GM23338 (cell line): ENCODE measurements around the gene TGM6. TPM values are rescaled to one million over a fixed set of nuclear protein-coding genes. Genes with fewer than 3 reads are reported as not detected.

Experiments
- ATAC-seq: fragments of 200-7000 bp; cut with Tn5 transposase; 3 replicates; pipeline ENCODE4 v1.9.1; 2020
- DNase-seq: peaks from one replicate; pipeline ENCODE4 v3.0.0-alpha.2; 2015; ENCODE audit warnings: low spot score
- H2AFZ ChIP-seq: fragments of 200-600 bp; sonication (generic); 2 replicates; pipeline ENCODE4 v1.8.0; 2016; ENCODE audit warnings: antibody characterized with exemption, mild to moderate bottlenecking, moderate library complexity
- H3F3A ChIP-seq: fragments of 200-600 bp; sonication (generic); replicated peaks from 2 replicates; pipeline ENCODE4 v1.8.0; 2017; ENCODE audit warnings: antibody characterized with exemption, mixed run types, low read depth
- H3K27ac ChIP-seq: fragments of 200-600 bp; sonication (generic); 2 replicates; pipeline ENCODE4 v1.6.1; 2016; ENCODE audit warnings: low read depth
- H3K27me3 ChIP-seq: fragments of 200-600 bp; sonication (generic); 2 replicates; pipeline ENCODE4 v1.8.0; 2016; ENCODE audit warnings: mild to moderate bottlenecking, mixed run types, moderate library complexity; ENCODE audit not compliant: insufficient read depth
- H3K36me3 ChIP-seq: fragments of 200-600 bp; sonication (generic); 2 replicates; pipeline ENCODE4 v1.8.0; 2016; ENCODE audit warnings: mild to moderate bottlenecking; ENCODE audit not compliant: insufficient read depth
- H3K4me1 ChIP-seq: fragments of 200-600 bp; sonication (generic); 2 replicates; pipeline ENCODE4 v1.8.0; 2016; ENCODE audit warnings: mild to moderate bottlenecking, moderate library complexity; ENCODE audit not compliant: insufficient read depth
- H3K4me2 ChIP-seq: fragments of 200-600 bp; sonication (generic); 2 replicates; pipeline ENCODE4 v1.7.1; 2017; ENCODE audit warnings: mixed run types
- H3K4me3 ChIP-seq: fragments of 200-600 bp; sonication (generic); 2 replicates; pipeline ENCODE4 v1.6.1; 2016; ENCODE audit warnings: mixed run types
- H3K79me2 ChIP-seq: fragments of 200-600 bp; sonication (generic); replicated peaks from 2 replicates; pipeline ENCODE4 v1.8.0; 2017; ENCODE audit warnings: mild to moderate bottlenecking; ENCODE audit not compliant: insufficient read depth
- H3K9me2 ChIP-seq: fragments of 200-600 bp; sonication (generic); 2 replicates; pipeline ENCODE4 v1.8.0; 2017; ENCODE audit not compliant: insufficient read depth
- H4K20me1 ChIP-seq: fragments of 200-600 bp; sonication (generic); replicated peaks from 2 replicates; pipeline ENCODE4 v1.8.0; 2017; ENCODE audit warnings: mild to moderate bottlenecking; ENCODE audit not compliant: insufficient read depth
- H3K27ac Mint-ChIP-seq: 2 replicates; pipeline ENCODE4 v1.8.0; 2020; ENCODE audit warnings: inconsistent platforms, mild to moderate bottlenecking, moderate library complexity, mixed read lengths
- H3K27me3 Mint-ChIP-seq: 3 replicates; pipeline ENCODE4 v1.8.0; 2022; ENCODE audit warnings: low read depth, mild to moderate bottlenecking, moderate library complexity, mixed read lengths, inconsistent platforms; ENCODE audit not compliant: insufficient read depth, poor library complexity
- H3K36me3 Mint-ChIP-seq: 3 replicates; pipeline ENCODE4 v1.8.0; 2021; ENCODE audit warnings: low read depth, mild to moderate bottlenecking, inconsistent platforms, moderate library complexity, mixed read lengths
- H3K4me1 Mint-ChIP-seq: 3 replicates; pipeline ENCODE4 v1.8.0; 2020; ENCODE audit warnings: mild to moderate bottlenecking, inconsistent platforms, mixed read lengths
- H3K4me3 Mint-ChIP-seq: 3 replicates; pipeline ENCODE4 v1.8.0; 2021; ENCODE audit warnings: moderate library complexity, mild to moderate bottlenecking, inconsistent platforms, mixed read lengths
- H3K9me3 Mint-ChIP-seq: 3 replicates; pipeline ENCODE4 v1.8.0; 2020; ENCODE audit warnings: moderate library complexity, mild to moderate bottlenecking, inconsistent platforms, mixed read lengths
- CREB1 ChIP-seq: fragments of 250-450 bp; sonication (Bioruptor Pico); IDR thresholded peaks from 2 replicates; pipeline ENCODE4 v1.5.0; 2020; ENCODE audit warnings: low read depth, mild to moderate bottlenecking, moderate library complexity
- EZH2 ChIP-seq: fragments of 200-600 bp; sonication (generic); IDR thresholded peaks from one replicate; pipeline ENCODE4 v1.8.0; 2017; ENCODE audit warnings: antibody characterized with exemption, mild to moderate bottlenecking, low read depth; ENCODE audit not compliant: unreplicated experiment
- EZH2phosphoT487 ChIP-seq: fragments of 200-600 bp; sonication (generic); IDR thresholded peaks from one replicate; pipeline ENCODE4 v1.8.1; 2018; ENCODE audit warnings: antibody characterized with exemption; ENCODE audit not compliant: unreplicated experiment
- JUNB ChIP-seq: IDR thresholded peaks from one replicate; pipeline ENCODE4 v1.6.1; 2016; ENCODE audit warnings: antibody characterized with exemption; ENCODE audit not compliant: unreplicated experiment
- NANOG ChIP-seq: IDR thresholded peaks from 2 replicates; pipeline ENCODE4 v1.6.1; 2016; ENCODE audit warnings: antibody characterized with exemption, borderline replicate concordance
- POLR2AphosphoS5 ChIP-seq: IDR thresholded peaks from 2 replicates; pipeline ENCODE4 v1.6.1; 2016; ENCODE audit warnings: antibody characterized with exemption, low read depth
- ZNF114 ChIP-seq: fragments of 250-450 bp; sonication (Bioruptor Pico); IDR thresholded peaks from 2 replicates; pipeline ENCODE4 v1.5.0; 2020; ENCODE audit warnings: mild to moderate bottlenecking, moderate library complexity
- ZNF331 ChIP-seq: fragments of 250-450 bp; sonication (Bioruptor Pico); IDR thresholded peaks from 2 replicates; pipeline ENCODE4 v1.5.0; 2020; ENCODE audit warnings: low read depth, mild to moderate bottlenecking, moderate library complexity
- polyA plus RNA-seq: library from polyadenylated mRNA; unstranded; fragments of >200 nt; fragmentation: Nextera tagmentation; extraction: Ambion mirVana; gene quantifications from 2 replicates; pipeline ENCODE4 v1.2.1, GENCODE V29; 2016
- total RNA-seq: library from RNA; depleted of rRNA; stranded (reverse); fragments of >200 nt; shearing (Covaris generic); gene quantifications from 2 replicates; pipeline ENCODE4 v1.2.3, GENCODE V29; 2014
- TF ChIP-seq, protein P1 (sequence below): fragments of 250-450 bp; sonication (Bioruptor Pico); IDR thresholded peaks from 2 replicates; pipeline ENCODE4 v1.5.0; 2020; ENCODE audit warnings: mild to moderate bottlenecking, moderate library complexity
- TF ChIP-seq, protein P2 (sequence below), 2 experiments: fragments of 200-600 bp in 1 of 2; sonication (generic) in 1 of 2; conservative IDR thresholded peaks; 2 replicates each; pipeline versions ENCODE4 v1.5.1 to v1.6.1; 2016 to 2017; ENCODE audit warnings: antibody characterized with exemption in 2 of 2, low read depth in 2 of 2, mild to moderate bottlenecking in 2 of 2, moderate library complexity in 1 of 2
- TF ChIP-seq, protein P3 (sequence below): IDR thresholded peaks from 2 replicates; pipeline ENCODE4 v1.6.1; 2016; ENCODE audit warnings: antibody characterized with exemption

Gene TGM6
- total and polyA plus RNA-seq, 2 experiments from 2014 or later, result not detected

DNA sequence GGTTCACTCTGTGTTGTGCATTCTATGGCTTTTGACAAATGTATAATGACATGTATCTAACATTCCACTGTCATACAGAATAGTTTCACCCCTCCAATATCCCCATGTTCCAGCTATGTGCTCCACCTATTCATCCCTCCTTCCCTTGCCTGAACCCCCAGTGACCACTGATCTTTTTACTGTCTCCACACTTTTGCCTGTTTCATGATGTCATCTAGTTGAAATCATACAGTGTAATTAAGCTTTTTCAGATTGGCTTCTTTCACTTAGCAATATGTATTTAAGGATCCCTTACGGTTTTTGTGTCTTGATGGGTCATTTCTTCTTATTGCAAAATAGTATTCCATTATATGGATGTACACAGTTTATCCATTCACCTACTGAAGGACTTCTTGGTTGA, 39.8 kb downstream of the TGM6 start:
- no peak overlapping the region for H3K27ac ChIP-seq
- H3K4me2 ChIP-seq, result no peak overlapping the region
- no peaks in the 10 kb centered on the region for H3F3A ChIP-seq
- H3K4me1 ChIP-seq, result no peaks in the 10 kb centered on the region
- ATAC-seq (no peak), DNase-seq (no peak)
- H3K36me3 ChIP-seq, result no peaks in the 10 kb centered on the region
- peaks cover 3% of the 10 kb centered on the region; the same call in 1 of the 2 replicates for H3K9me2 ChIP-seq
- Mint-ChIP-seq H3K27ac (no peak overlapping the region), H3K9me3 (no peaks in the 10 kb centered on the region), H3K36me3 (no peaks in the 10 kb centered on the region), H3K4me3 (no peak overlapping the region), H3K27me3 (peaks cover 2% of the 10 kb centered on the region), H3K4me1 (no peaks in the 10 kb centered on the region)
- H3K27me3 ChIP-seq, result no peaks in the 10 kb centered on the region
- H3K4me3 ChIP-seq, result no peak overlapping the region
- H4K20me1 ChIP-seq, result no peaks in the 10 kb centered on the region
- H3K79me2 ChIP-seq, result no peaks in the 10 kb centered on the region
- TF ChIP-seq NANOG (no peak), ZNF114 (CRISPR knock-in tag) (no peak), JUNB (no peak), EZH2 (no peak), POLR2AphosphoS5 (no peak), ZNF331 (no peak), CREB1 (CRISPR knock-in tag) (no peak), EZH2phosphoT487 (no peak)
- TF ChIP-seq, protein P1, sequence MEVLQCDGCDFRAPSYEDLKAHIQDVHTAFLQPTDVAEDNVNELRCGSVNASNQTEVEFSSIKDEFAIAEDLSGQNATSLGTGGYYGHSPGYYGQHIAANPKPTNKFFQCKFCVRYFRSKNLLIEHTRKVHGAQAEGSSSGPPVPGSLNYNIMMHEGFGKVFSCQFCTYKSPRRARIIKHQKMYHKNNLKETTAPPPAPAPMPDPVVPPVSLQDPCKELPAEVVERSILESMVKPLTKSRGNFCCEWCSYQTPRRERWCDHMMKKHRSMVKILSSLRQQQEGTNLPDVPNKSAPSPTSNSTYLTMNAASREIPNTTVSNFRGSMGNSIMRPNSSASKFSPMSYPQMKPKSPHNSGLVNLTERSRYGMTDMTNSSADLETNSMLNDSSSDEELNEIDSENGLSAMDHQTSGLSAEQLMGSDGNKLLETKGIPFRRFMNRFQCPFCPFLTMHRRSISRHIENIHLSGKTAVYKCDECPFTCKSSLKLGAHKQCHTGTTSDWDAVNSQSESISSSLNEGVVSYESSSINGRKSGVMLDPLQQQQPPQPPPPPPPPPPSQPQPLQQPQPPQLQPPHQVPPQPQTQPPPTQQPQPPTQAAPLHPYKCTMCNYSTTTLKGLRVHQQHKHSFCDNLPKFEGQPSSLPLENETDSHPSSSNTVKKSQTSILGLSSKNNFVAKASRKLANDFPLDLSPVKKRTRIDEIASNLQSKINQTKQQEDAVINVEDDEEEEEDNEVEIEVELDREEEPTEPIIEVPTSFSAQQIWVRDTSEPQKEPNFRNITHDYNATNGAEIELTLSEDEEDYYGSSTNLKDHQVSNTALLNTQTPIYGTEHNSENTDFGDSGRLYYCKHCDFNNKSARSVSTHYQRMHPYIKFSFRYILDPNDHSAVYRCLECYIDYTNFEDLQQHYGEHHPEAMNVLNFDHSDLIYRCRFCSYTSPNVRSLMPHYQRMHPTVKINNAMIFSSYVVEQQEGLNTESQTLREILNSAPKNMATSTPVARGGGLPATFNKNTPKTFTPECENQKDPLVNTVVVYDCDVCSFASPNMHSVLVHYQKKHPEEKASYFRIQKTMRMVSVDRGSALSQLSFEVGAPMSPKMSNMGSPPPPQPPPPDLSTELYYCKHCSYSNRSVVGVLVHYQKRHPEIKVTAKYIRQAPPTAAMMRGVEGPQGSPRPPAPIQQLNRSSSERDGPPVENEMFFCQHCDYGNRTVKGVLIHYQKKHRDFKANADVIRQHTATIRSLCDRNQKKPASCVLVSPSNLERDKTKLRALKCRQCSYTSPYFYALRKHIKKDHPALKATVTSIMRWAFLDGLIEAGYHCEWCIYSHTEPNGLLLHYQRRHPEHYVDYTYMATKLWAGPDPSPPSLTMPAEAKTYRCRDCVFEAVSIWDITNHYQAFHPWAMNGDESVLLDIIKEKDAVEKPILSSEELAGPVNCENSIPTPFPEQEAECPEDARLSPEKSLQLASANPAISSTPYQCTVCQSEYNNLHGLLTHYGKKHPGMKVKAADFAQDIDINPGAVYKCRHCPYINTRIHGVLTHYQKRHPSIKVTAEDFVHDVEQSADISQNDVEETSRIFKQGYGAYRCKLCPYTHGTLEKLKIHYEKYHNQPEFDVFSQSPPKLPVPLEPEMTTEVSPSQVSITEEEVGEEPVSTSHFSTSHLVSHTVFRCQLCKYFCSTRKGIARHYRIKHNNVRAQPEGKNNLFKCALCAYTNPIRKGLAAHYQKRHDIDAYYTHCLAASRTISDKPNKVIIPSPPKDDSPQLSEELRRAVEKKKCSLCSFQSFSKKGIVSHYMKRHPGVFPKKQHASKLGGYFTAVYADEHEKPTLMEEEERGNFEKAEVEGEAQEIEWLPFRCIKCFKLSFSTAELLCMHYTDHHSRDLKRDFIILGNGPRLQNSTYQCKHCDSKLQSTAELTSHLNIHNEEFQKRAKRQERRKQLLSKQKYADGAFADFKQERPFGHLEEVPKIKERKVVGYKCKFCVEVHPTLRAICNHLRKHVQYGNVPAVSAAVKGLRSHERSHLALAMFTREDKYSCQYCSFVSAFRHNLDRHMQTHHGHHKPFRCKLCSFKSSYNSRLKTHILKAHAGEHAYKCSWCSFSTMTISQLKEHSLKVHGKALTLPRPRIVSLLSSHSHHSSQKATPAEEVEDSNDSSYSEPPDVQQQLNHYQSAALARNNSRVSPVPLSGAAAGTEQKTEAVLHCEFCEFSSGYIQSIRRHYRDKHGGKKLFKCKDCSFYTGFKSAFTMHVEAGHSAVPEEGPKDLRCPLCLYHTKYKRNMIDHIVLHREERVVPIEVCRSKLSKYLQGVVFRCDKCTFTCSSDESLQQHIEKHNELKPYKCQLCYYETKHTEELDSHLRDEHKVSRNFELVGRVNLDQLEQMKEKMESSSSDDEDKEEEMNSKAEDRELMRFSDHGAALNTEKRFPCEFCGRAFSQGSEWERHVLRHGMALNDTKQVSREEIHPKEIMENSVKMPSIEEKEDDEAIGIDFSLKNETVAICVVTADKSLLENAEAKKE, result no peak
- TF ChIP-seq, protein P2, sequence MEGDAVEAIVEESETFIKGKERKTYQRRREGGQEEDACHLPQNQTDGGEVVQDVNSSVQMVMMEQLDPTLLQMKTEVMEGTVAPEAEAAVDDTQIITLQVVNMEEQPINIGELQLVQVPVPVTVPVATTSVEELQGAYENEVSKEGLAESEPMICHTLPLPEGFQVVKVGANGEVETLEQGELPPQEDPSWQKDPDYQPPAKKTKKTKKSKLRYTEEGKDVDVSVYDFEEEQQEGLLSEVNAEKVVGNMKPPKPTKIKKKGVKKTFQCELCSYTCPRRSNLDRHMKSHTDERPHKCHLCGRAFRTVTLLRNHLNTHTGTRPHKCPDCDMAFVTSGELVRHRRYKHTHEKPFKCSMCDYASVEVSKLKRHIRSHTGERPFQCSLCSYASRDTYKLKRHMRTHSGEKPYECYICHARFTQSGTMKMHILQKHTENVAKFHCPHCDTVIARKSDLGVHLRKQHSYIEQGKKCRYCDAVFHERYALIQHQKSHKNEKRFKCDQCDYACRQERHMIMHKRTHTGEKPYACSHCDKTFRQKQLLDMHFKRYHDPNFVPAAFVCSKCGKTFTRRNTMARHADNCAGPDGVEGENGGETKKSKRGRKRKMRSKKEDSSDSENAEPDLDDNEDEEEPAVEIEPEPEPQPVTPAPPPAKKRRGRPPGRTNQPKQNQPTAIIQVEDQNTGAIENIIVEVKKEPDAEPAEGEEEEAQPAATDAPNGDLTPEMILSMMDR (conservative IDR thresholded peaks at IDR 0.05; ENCODE audit: low read depth in 2 of 2), result no peak
- TF ChIP-seq, protein P3, sequence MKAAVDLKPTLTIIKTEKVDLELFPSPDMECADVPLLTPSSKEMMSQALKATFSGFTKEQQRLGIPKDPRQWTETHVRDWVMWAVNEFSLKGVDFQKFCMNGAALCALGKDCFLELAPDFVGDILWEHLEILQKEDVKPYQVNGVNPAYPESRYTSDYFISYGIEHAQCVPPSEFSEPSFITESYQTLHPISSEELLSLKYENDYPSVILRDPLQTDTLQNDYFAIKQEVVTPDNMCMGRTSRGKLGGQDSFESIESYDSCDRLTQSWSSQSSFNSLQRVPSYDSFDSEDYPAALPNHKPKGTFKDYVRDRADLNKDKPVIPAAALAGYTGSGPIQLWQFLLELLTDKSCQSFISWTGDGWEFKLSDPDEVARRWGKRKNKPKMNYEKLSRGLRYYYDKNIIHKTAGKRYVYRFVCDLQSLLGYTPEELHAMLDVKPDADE, result no peak
- no peak overlapping the region for H2AFZ ChIP-seq
